Panc1 (cell line): ENCODE data around the gene KCNMB2.

Experiments used
- POLR2AphosphoS5 ChIP-seq: IDR thresholded peaks from 2 replicates; pipeline ENCODE4 v1.6.1; 2012; ENCODE audit warnings: mild to moderate bottlenecking, low read depth, low read length, moderate library complexity
- SIN3A ChIP-seq: IDR thresholded peaks from 2 replicates; pipeline ENCODE4 v1.6.1; 2012; ENCODE audit warnings: low read depth, mild to moderate bottlenecking, low read length, moderate library complexity, borderline replicate concordance; ENCODE audit not compliant: insufficient read depth
- TF ChIP-seq, protein P1 (sequence below): fragments of 450-650 bp; IDR thresholded peaks from 2 replicates; pipeline ENCODE4 v1.5.1; 2017; ENCODE audit warnings: mild to moderate bottlenecking
- TF ChIP-seq, protein P2 (sequence below), 2 experiments: IDR thresholded peaks; 2 replicates each; pipeline ENCODE4 v1.6.1; 2011 to 2012; ENCODE audit warnings: low read depth in 2 of 2, control low read depth in 1 of 2, low read length in 1 of 2, mild to moderate bottlenecking in 1 of 2, moderate library complexity in 1 of 2; ENCODE audit not compliant: insufficient read depth in 1 of 2

DNA sequence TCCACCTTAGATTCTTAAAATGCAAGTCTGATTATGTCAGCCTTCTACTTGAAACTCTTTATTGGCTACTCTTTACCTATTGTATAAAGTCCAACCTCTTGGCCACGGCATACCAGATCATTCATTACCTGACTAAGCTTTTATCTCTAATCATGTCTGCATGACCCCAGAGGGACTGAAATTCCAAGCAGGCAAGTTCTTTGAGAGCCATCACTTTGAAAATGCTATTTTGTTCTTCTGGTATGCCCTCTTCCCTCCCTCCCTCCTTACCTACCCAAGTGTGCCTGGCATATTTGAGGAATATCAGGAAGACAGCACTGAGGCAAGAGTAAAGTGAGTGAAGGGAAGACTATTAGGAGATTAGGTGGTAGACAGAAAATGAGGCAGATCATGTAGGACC is 57.5 kb downstream of the KCNMB2 start:
- TF ChIP-seq, protein P1, sequence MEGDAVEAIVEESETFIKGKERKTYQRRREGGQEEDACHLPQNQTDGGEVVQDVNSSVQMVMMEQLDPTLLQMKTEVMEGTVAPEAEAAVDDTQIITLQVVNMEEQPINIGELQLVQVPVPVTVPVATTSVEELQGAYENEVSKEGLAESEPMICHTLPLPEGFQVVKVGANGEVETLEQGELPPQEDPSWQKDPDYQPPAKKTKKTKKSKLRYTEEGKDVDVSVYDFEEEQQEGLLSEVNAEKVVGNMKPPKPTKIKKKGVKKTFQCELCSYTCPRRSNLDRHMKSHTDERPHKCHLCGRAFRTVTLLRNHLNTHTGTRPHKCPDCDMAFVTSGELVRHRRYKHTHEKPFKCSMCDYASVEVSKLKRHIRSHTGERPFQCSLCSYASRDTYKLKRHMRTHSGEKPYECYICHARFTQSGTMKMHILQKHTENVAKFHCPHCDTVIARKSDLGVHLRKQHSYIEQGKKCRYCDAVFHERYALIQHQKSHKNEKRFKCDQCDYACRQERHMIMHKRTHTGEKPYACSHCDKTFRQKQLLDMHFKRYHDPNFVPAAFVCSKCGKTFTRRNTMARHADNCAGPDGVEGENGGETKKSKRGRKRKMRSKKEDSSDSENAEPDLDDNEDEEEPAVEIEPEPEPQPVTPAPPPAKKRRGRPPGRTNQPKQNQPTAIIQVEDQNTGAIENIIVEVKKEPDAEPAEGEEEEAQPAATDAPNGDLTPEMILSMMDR: no peak
- TF ChIP-seq POLR2AphosphoS5 (no peak), SIN3A (no peak)
- TF ChIP-seq, protein P2, sequence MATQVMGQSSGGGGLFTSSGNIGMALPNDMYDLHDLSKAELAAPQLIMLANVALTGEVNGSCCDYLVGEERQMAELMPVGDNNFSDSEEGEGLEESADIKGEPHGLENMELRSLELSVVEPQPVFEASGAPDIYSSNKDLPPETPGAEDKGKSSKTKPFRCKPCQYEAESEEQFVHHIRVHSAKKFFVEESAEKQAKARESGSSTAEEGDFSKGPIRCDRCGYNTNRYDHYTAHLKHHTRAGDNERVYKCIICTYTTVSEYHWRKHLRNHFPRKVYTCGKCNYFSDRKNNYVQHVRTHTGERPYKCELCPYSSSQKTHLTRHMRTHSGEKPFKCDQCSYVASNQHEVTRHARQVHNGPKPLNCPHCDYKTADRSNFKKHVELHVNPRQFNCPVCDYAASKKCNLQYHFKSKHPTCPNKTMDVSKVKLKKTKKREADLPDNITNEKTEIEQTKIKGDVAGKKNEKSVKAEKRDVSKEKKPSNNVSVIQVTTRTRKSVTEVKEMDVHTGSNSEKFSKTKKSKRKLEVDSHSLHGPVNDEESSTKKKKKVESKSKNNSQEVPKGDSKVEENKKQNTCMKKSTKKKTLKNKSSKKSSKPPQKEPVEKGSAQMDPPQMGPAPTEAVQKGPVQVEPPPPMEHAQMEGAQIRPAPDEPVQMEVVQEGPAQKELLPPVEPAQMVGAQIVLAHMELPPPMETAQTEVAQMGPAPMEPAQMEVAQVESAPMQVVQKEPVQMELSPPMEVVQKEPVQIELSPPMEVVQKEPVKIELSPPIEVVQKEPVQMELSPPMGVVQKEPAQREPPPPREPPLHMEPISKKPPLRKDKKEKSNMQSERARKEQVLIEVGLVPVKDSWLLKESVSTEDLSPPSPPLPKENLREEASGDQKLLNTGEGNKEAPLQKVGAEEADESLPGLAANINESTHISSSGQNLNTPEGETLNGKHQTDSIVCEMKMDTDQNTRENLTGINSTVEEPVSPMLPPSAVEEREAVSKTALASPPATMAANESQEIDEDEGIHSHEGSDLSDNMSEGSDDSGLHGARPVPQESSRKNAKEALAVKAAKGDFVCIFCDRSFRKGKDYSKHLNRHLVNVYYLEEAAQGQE (IDR thresholded peaks at IDR 0.05; ENCODE audit: insufficient read depth in 1 of 2, low read depth in 2 of 2, low read length in 1 of 2): no peak
